ENCODE data around the gene OR6X1.
"Not testable (repeated sequence)": the region's sequence is repeated elsewhere in the genome, so short reads cannot be mapped to it uniquely, and the experiment has no call there.

OR6X1 gene

DNA sequence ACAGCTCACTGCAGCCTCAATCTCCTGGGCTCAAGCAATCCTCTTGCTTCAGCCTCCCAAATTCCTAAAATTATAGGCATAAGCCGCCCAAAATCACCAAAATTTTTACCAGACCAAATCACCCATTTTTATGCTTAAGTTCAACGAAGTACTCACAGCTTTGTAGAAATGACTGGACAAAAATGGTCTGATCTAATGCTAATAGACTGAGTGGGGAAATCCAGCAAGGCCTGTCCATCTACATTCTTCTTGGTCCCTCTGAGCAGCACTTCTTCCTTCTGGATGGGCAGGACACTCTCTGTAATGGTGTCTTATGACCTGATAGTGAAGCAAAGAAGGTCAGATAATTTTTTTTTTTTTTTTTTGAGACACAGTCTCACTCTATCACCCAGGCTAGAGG is 18.7 kb upstream of the OR6X1 start:
- H3K4me1 Mint-ChIP-seq = no peaks in the 10 kb centered on the region
- no peaks in the 10 kb centered on the region for H3K36me3 Mint-ChIP-seq
- no peak for ATAC-seq (replicated peaks)
- H3K9me3 Mint-ChIP-seq = peaks cover 3 to 6% of the 10 kb centered on the region in 2 donors
- no peak overlapping the region for H3K27ac Mint-ChIP-seq
- no peak overlapping the region for H3K4me3 Mint-ChIP-seq
- DNase-seq = no peak
- H3K27me3 Mint-ChIP-seq = peaks cover 6 to 7% of the 10 kb centered on the region in 2 donors

DNA sequence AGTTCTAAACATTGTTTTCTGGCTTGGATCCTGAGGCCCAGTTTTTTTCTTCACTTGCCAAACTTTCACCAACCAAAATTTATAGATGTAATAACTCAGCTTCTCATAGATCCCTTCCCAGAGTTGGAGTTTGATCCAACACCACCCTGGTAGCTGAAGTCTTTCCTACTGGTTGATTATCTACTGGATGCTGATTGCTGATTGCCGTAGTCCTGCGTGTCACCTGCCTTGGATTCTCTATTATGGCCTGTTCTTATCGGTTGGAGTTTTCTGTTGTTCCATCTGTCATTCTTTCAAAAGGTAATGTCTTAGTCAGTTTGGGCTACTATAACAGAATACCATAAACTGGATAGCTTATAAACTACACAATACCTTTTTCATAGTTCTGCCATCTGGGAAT is 17.3 kb upstream of the OR6X1 start:
- H3K36me3 Mint-ChIP-seq = no peaks in the 10 kb centered on the region
- no peak overlapping the region for H3K27ac Mint-ChIP-seq
- ATAC-seq (replicated peaks) (no peak), DNase-seq (no peak)
- peaks cover 3 to 6% of the 10 kb centered on the region in 2 donors for H3K9me3 Mint-ChIP-seq
- no peak overlapping the region for H3K4me3 Mint-ChIP-seq
- H3K4me1 Mint-ChIP-seq = no peaks in the 10 kb centered on the region
- peaks cover 13 to 14% of the 10 kb centered on the region in 2 donors for H3K27me3 Mint-ChIP-seq

DNA sequence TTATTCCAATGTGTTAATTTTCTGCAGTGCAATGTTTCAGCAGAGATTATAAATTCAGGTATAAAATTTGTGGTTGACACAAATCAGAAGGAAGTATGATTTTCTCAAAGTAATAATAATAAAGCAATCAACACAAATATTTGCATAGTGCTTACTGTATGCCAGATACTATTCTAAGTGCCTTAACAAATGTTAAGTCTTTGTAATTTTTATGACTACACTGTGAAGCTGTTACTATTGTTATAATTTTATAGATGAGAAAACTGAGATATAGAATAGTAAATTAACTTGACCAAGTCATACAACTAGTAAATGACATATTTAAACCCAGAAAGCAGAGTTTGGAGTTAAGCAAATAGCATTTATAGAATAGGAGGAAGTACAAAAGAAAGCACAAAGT is 16.4 kb upstream of the OR6X1 start:
- Mint-ChIP-seq H3K36me3 (no peaks in the 10 kb centered on the region), H3K4me3 (no peak overlapping the region), H3K4me1 (no peaks in the 10 kb centered on the region), H3K27me3 (peaks cover 13 to 14% of the 10 kb centered on the region in 2 donors), H3K9me3 (peaks cover 3 to 6% of the 10 kb centered on the region in 2 donors), H3K27ac (no peak overlapping the region)
- DNase-seq = no peak
- no peak for ATAC-seq (replicated peaks)

DNA sequence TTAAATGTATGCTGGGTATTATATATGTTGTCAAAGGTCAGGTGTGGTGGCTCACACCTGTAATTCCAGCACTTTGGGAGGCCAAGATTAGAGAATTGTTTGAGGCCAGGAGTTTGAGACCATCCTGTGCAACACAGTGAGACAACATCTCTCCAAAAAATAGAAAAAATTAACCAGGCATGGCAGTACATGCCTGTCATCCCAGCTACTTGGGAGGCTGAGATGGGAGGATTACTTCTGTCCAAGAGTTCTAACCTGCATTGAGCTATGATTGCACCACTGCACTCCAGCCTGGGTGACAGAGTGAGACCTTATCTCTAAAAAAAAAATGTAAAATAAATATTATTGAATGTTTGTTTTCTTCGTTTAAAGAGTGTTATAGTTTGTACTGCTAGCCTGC is 11.3 kb upstream of the OR6X1 start:
- H3K4me3 Mint-ChIP-seq = no peak overlapping the region
- H3K27ac Mint-ChIP-seq = no peak overlapping the region
- no peak for ATAC-seq (replicated peaks)
- no peaks in the 10 kb centered on the region for H3K4me1 Mint-ChIP-seq
- DNase-seq = no peak
- peaks cover 17 to 32% of the 10 kb centered on the region in 2 donors for H3K27me3 Mint-ChIP-seq
- peaks cover 3 to 4% of the 10 kb centered on the region in 2 donors for H3K36me3 Mint-ChIP-seq
- H3K9me3 Mint-ChIP-seq = peaks cover 13 to 21% of the 10 kb centered on the region in 2 donors

DNA sequence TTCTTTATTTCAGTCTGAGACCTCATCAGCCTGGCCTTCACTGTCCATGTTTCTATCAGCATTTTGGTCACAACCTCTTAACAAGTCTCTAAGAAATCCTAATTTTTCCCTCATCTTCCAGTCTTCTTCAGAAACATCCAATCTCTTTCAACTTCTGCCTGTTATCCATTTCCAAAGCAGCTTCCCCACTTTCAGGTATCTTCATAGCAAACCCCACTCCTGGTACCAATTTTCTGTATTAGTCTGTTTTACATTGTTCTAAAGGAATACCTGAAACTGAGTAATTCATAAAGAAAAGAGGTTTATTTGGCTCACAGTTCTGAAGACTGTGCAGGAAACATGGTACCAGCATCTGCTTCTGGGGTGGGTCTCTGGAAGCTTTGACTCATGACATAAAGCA is 8.1 kb upstream of the OR6X1 start:
- DNase-seq = no peak

DNA sequence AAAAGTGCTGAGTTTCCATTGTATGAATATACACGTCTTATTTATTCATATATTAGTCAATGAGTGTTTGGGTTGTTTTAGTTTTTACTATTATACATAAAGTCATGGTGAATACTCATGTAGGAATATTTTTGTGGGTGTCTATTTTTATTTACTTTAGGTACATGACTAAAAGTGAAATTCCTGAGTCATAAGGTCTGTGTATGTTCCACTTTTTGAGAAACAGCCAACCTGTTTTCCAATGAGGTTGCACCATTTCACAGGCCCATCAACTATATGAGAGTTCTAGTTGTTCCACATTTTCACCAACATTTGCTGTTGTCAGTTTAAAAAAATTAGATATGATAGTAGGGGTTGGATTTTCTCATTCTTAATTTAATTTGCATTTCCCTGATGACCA is 6.6 kb upstream of the OR6X1 start:
- H3K4me3 Mint-ChIP-seq = no peak overlapping the region
- peaks cover 3 to 4% of the 10 kb centered on the region in 2 donors for H3K36me3 Mint-ChIP-seq
- H3K27ac Mint-ChIP-seq = no peak overlapping the region
- DNase-seq (no peak), ATAC-seq (replicated peaks) (peak in 1 of 2 donors; percentile 20)
- H3K9me3 Mint-ChIP-seq = peaks cover 13 to 21% of the 10 kb centered on the region in 2 donors
- H3K27me3 Mint-ChIP-seq = peaks cover 7 to 39% of the 10 kb centered on the region in 2 donors
- H3K4me1 Mint-ChIP-seq = peaks cover 0 to 3% of the 10 kb centered on the region in 2 donors

More for the DNA sequence above, 8.1 kb upstream of the OR6X1 start:
- Mint-ChIP-seq H3K36me3 (peaks cover 3 to 4% of the 10 kb centered on the region in 2 donors), H3K4me1 (no peaks in the 10 kb centered on the region), H3K4me3 (no peak overlapping the region), H3K27me3 (peaks cover 6 to 29% of the 10 kb centered on the region in 2 donors), H3K9me3 (peaks cover 13 to 21% of the 10 kb centered on the region in 2 donors), H3K27ac (no peak overlapping the region)
- ATAC-seq (replicated peaks) = no peak

DNA sequence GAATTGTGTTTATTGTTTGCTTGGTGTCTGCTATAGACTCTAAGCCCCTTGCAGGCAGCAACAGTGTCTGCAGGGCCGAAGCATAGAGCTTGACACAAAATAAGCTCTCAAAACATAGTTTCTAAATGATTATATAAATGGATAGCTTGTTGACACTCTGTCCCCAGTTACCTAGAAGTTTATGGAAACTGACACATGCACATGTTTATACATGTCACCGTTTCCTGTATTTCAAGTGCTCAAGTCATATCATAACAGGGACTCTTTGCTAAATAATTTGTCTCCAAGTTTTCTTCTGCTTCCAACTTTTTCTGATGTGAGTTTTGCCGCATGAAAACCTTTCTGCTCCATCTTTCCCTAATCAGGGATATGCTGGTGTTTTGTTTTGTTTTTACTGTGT is 3.7 kb upstream of the OR6X1 start:
- Mint-ChIP-seq H3K27me3 (peaks cover 13 to 28% of the 10 kb centered on the region in 2 donors), H3K36me3 (peaks cover 3 to 6% of the 10 kb centered on the region in 2 donors), H3K27ac (no peak overlapping the region), H3K4me1 (peaks cover 3 to 6% of the 10 kb centered on the region in 2 donors), H3K9me3 (peaks cover 10 to 11% of the 10 kb centered on the region in 2 donors), H3K4me3 (no peak overlapping the region)
- ATAC-seq (replicated peaks) (no peak), DNase-seq (no peak)

DNA sequence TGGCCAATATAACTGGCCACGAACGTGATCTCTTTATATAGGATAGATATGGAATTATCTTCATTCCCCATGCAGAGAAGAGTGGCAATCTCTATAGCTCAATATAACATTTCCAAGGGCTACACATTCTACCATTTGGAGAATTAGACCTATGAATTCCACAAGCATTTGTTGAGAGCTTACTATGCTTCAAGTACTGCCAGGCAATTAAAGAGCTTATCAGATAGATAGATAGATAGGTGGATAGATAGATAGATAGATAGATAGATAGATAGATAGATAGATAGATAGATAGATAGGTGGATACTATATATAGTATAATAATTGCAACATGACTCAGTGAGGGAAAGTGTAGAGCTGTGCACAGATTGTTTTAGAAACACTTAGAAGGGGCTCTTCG is 1.5 kb upstream of the OR6X1 start:
- Mint-ChIP-seq H3K27ac (no peak overlapping the region), H3K4me3 (no peak overlapping the region), H3K9me3 (peaks cover 0 to 1% of the 10 kb centered on the region in 2 donors), H3K36me3 (peaks cover 0 to 2% of the 10 kb centered on the region in 2 donors), H3K27me3 (peaks cover 27 to 38% of the 10 kb centered on the region in 2 donors), H3K4me1 (peaks cover 3 to 6% of the 10 kb centered on the region in 2 donors)
- no peak for ATAC-seq (replicated peaks)
- no peak for DNase-seq

DNA sequence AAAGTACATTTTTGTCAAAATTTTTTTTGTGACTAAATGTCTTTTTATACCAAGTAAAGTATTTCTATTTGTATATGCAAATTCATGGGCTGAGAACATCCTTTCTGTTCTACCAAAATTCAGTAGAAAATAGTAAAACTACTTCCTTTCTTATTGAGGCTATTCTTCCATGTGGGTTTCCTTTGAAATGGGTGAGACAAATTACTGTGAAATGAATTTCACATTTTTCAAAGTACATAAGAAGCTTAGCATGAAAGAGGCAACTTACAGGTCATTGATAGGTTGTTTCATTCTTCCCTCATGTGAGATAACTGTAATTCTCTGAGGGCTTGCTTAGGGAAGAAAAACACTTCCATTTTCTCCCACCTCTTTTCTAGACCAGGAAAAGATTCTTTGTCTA is 1.0 kb upstream of the OR6X1 start:
- no peak for DNase-seq
- Mint-ChIP-seq H3K4me3 (no peak overlapping the region), H3K27me3 (peaks cover 31 to 41% of the 10 kb centered on the region in 2 donors), H3K4me1 (peaks cover 3 to 6% of the 10 kb centered on the region in 2 donors), H3K36me3 (peaks cover 0 to 2% of the 10 kb centered on the region in 2 donors), H3K27ac (no peak overlapping the region), H3K9me3 (peaks cover 0 to 1% of the 10 kb centered on the region in 2 donors)
- peak in 1 of 2 donors; percentile 33 for ATAC-seq (replicated peaks)

DNA sequence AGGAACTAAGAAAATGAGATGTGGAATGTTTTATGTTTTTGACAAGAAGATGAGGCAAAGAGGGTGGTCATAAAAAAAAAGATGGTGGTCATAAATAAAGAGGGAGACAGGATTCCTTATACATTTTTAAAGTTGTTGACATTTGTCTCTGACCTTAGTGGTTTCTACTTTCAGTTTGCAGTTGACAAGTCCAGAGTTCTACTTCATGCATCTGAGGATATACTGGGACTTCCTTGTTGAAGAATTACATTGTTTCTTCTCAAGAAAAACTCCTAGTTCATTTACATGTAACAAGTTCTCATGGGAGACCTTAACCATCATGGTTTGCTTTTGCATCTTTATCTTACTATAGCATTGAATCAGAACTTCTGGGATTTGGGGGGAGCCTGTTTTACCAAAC is 1.2 kb downstream of the OR6X1 start:
- DNase-seq = no peak
- peak; percentile 53 to 60 for ATAC-seq (replicated peaks)
- no peak overlapping the region for H3K27ac Mint-ChIP-seq
- H3K4me3 Mint-ChIP-seq = no peak overlapping the region
- peaks cover 0 to 2% of the 10 kb centered on the region in 2 donors for H3K36me3 Mint-ChIP-seq
- H3K9me3 Mint-ChIP-seq = peaks cover 5 to 8% of the 10 kb centered on the region in 2 donors
- peaks cover 48 to 60% of the 10 kb centered on the region in 2 donors for H3K27me3 Mint-ChIP-seq
- H3K4me1 Mint-ChIP-seq = peaks cover 3 to 6% of the 10 kb centered on the region in 2 donors

DNA sequence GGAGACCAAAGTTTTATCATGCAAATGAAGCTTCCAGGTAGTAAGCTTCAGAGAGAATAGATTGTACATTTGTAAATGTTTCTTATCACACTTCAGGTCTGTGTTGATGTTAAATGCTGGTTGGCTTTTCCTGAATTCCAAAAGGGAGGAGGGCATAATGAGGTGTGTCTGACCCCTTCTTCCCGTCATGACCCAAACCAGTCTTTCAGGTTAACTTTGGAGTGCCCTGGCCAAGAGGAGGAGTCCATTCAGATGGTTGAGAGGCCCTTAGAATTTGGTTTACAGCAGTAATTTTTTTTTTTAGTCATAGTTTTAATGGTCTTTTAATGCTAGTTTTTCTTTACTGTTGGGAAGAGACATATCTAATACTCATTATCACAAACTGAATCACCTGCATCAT is 2.5 kb downstream of the OR6X1 start:
- H3K27me3 Mint-ChIP-seq = peaks cover 57 to 58% of the 10 kb centered on the region in 2 donors
- H3K4me1 Mint-ChIP-seq = peaks cover 3 to 6% of the 10 kb centered on the region in 2 donors
- H3K9me3 Mint-ChIP-seq = peaks cover 5 to 8% of the 10 kb centered on the region in 2 donors
- ATAC-seq (replicated peaks) (no peak), DNase-seq (no peak)
- no peak overlapping the region for H3K27ac Mint-ChIP-seq
- H3K36me3 Mint-ChIP-seq = peaks cover 0 to 2% of the 10 kb centered on the region in 2 donors
- no peak overlapping the region for H3K4me3 Mint-ChIP-seq

DNA sequence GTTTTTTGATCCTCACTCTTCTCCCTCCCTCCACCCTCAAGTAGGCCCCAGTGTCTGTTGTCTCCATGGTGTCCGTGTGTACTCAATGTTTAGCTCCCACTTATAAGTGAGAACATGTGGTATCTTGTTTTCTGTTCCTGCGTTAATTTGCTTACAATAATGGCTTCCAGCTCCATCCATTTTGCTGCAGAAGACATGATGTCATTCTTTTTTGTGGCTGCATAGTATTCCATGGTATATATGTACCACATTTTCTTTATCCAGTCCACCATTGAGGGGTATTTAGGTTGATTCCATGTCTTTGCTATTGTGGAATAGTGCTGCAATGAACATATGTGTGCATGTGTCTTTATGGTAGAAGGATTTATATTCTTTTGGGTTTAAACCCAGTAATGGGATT is 6.0 kb downstream of the OR6X1 start:
- H3K9me3 Mint-ChIP-seq; H3K4me1 Mint-ChIP-seq; DNase-seq; H3K36me3 Mint-ChIP-seq; H3K27ac Mint-ChIP-seq; ATAC-seq (replicated peaks); H3K4me3 Mint-ChIP-seq: not testable (repeated sequence)
- H3K27me3 Mint-ChIP-seq = peaks cover 51 to 73% of the 10 kb centered on the region in 2 donors

DNA sequence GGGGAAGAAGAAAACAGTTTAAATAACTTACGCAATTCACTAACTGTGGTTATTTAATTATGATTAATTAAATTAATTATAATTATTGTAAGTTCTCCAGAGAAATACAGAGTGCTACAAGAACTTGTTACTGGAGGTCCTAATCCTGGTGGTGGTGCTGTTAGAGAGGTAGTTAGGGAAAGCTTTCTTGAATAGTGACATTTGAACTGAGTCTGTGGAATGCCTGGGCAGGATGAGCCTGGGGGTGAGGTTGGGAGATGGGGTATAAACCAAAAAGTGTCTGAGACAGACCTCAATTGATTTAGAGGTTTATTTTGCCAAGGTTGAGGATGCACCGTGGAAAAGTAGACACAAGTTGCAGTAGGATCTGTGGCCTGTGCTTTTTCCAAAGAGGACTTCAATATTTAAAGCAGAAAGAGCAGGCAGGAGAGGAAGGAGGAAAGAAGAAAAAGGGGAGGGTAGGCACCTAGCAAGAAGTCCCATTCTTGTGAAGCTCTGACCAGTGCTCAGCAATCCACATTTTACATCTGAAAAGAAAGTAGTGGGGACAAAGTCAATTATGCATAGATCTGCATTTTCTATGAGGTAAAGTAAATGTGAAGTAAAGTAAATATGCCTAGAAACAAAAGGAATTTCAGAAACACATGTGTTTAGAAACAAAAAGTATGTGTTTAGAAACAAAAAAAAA is 8.4 kb downstream of the OR6X1 start:
- H3K4me1 Mint-ChIP-seq = peaks cover 4 to 8% of the 10 kb centered on the region in 2 donors
- H3K9me3 Mint-ChIP-seq = peaks cover 5 to 6% of the 10 kb centered on the region in 2 donors
- H3K36me3 Mint-ChIP-seq = no peaks in the 10 kb centered on the region
- peaks cover 38 to 58% of the 10 kb centered on the region in 2 donors for H3K27me3 Mint-ChIP-seq
- no peak for ATAC-seq (replicated peaks)
- no peak overlapping the region for H3K27ac Mint-ChIP-seq
- H3K4me3 Mint-ChIP-seq = no peak overlapping the region
- DNase-seq = no peak

DNA sequence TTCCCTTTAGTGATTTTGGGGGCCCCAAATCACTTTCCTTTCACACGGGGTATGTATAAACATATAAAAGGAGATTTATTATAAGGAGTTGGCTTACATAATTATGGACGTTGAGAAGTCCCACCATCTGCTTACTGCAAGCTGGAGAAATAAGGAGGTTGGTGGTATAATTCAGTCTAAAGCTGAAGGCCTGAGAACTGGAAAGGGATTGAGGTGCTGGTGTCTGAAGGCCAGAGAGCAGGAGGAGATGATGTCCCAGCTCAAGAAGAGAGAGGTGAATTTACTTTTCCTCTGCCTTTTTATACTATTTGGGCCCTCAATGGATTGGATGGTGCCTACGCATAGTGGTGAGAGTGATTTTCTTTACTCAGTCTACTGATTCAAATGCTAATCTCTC is 11.6 kb downstream of the OR6X1 start:
- Mint-ChIP-seq H3K9me3 (no peaks in the 10 kb centered on the region), H3K27ac (no peak overlapping the region), H3K4me3 (no peak overlapping the region), H3K36me3 (peaks cover 3 to 7% of the 10 kb centered on the region in 2 donors), H3K27me3 (peaks cover 13 to 26% of the 10 kb centered on the region in 2 donors), H3K4me1 (peaks cover 16 to 30% of the 10 kb centered on the region in 2 donors)
- DNase-seq = no peak
- no peak for ATAC-seq (replicated peaks)

DNA sequence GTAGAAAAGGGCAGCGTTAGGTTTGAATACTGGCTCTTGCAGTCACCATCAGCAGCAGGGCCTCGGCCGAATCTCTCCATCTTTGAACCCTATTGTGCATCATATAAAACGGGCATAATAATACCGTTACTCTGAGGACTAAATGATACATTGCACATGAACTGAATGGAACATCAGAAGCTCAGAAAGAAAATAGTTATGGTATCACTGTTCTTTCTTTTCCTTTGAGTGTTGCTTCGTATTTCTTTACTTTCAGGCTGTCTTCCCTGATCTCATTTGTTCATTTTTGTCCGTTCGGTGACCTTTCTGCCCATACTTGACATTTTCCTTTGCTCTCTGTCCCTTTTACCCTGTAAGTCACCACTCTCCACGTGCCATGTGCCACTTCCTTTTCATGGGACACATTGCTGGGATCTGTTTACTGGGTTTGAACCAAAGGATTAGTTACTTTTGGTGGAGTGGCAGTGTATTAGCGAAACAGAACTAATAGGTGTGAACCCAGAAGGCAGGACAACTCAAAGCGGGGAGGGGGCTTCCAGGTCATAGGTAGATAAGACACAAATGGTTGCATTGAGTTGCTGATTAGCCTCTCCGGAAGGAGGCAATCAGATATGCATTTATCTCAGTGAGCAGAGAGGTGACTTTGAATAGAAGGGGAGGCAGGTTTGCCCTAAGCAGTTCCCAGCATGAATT is 12.1 kb downstream of the OR6X1 start:
- Mint-ChIP-seq H3K36me3 (peaks cover 7 to 12% of the 10 kb centered on the region in 2 donors), H3K4me1 (peaks cover 18 to 35% of the 10 kb centered on the region in 2 donors), H3K27ac (peak overlapping the region; percentile 98), H3K9me3 (no peaks in the 10 kb centered on the region), H3K27me3 (peaks cover 10 to 22% of the 10 kb centered on the region in 2 donors), H3K4me3 (peak overlapping the region; percentile 90 to 98)
- ATAC-seq (replicated peaks) (peak; percentile 13 to 21), DNase-seq (no peak)

Data from stimulated activated naive B cell treated with anti-CD40 and anti-IgM and Interleukin-4, amounts not matched to agents 10 μg/mL and 1 μg/mL and 100 μg/mL, for 72 hours (primary cell).